Measurements from ENCODE around the gene ANKS1B.

The ANKS1B gene

DNA sequence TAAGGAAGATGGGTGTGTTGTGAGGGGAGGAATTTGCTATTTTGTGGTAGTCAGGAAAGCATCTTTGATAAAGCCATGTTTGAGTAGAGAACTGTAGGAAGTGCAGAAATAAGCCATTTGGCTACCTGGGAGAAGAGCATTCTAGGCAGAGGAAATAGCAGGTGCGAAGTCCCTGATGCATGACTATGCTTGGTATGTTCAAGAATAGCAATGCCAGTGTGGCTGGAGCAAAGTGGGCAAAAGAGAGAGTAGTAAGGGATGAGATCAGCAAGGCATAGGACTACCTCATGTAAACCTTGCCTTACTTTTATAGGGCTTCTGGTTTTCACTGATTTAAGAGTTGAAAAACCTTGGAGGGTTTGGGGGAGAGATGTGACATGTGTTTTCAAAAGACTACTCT, 702.6 kb downstream of the ANKS1B start (continued):
- TF ChIP-seq ZNF521 (tag by site-specific recombination; IDR thresholded peaks at IDR 0.05) (no peak), BCL6B (tag by site-specific recombination; IDR thresholded peaks at IDR 0.05) (no peak), CTCF (tag by site-specific recombination; IDR thresholded peaks at IDR 0.05) (no peak), ZBTB1 (tag by site-specific recombination; IDR thresholded peaks at IDR 0.05) (no peak), KLF10 (tag by site-specific recombination; IDR thresholded peaks at IDR 0.05) (no peak), ZNF37A (tag by site-specific recombination; IDR thresholded peaks at IDR 0.05) (no peak)
- TF ChIP-seq, protein P1, sequence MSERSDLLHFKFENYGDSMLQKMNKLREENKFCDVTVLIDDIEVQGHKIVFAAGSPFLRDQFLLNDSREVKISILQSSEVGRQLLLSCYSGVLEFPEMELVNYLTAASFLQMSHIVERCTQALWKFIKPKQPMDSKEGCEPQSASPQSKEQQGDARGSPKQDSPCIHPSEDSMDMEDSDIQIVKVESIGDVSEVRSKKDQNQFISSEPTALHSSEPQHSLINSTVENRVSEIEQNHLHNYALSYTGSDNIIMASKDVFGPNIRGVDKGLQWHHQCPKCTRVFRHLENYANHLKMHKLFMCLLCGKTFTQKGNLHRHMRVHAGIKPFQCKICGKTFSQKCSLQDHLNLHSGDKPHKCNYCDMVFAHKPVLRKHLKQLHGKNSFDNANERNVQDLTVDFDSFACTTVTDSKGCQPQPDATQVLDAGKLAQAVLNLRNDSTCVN (tag by site-specific recombination; optimal IDR thresholded peaks at IDR 0.05) = no peak
- TF ChIP-seq, protein P2, sequence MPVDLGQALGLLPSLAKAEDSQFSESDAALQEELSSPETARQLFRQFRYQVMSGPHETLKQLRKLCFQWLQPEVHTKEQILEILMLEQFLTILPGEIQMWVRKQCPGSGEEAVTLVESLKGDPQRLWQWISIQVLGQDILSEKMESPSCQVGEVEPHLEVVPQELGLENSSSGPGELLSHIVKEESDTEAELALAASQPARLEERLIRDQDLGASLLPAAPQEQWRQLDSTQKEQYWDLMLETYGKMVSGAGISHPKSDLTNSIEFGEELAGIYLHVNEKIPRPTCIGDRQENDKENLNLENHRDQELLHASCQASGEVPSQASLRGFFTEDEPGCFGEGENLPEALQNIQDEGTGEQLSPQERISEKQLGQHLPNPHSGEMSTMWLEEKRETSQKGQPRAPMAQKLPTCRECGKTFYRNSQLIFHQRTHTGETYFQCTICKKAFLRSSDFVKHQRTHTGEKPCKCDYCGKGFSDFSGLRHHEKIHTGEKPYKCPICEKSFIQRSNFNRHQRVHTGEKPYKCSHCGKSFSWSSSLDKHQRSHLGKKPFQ (tag by site-specific recombination; IDR thresholded peaks at IDR 0.05) = no peak

DNA sequence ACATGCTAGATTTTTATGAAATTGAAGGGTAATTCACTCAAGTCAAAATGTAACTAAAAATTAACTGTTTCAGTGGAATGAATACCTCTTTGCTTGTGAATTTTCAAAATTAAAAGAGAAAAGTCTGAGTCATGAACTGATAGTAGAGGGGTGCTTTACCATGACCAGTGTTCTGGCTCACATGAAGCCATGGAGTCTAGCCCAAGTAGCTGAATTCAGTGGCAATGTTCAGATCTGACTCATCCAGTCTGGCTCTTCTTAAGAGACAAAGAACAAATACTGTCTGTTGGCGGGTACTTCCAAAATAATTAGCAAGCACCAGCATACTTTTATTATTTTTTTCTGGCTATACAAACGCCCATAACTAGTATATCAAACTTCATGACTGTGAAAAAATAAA, 703.5 kb downstream of the ANKS1B start:
- Histone ChIP-seq H3K9me3 (ENCODE audit: control insufficient read depth, insufficient read depth, low read depth, low read length) (no peaks in the 10 kb centered on the region), H3K36me3 (ENCODE audit: control insufficient read depth in 2 of 2, insufficient read depth in 1 of 2, low read length in 2 of 2) (no peaks in the 10 kb centered on the region), H3K4me3 (ENCODE audit: low read depth, low read length) (no peak overlapping the region), H3K27ac (ENCODE audit: extremely low read depth, low read depth, low read length) (no peak overlapping the region), H3K4me1 (ENCODE audit: control insufficient read depth, insufficient read depth, low read length) (no peaks in the 10 kb centered on the region)
- ChIA-PET POLR2A (no interaction called here), CTCF (no interaction called here)
- TF ChIP-seq ZNF138 (tag by site-specific recombination; IDR thresholded peaks at IDR 0.05; ENCODE audit: borderline replicate concordance) (no peak), ZNF777 (tag by site-specific recombination; IDR thresholded peaks at IDR 0.05; ENCODE audit: borderline replicate concordance) (no peak), ZNF514 (tag by site-specific recombination; IDR thresholded peaks at IDR 0.05) (no peak), ZNF140 (tag by site-specific recombination; IDR thresholded peaks at IDR 0.05) (no peak), ZNF623 (tag by site-specific recombination; IDR thresholded peaks at IDR 0.05) (no peak), KLF1 (tag by site-specific recombination; IDR thresholded peaks at IDR 0.05) (no peak), ZNF791 (tag by site-specific recombination; IDR thresholded peaks at IDR 0.05) (no peak), ZNF654 (tag by site-specific recombination; IDR thresholded peaks at IDR 0.05; ENCODE audit: low read depth) (no peak), FEZF1 (tag by site-specific recombination; IDR thresholded peaks at IDR 0.05) (no peak), ZIC2 (tag by site-specific recombination; IDR thresholded peaks at IDR 0.05) (no peak), ZNF350 (tag by site-specific recombination; IDR thresholded peaks at IDR 0.05) (no peak)
- TF ChIP-seq, protein P3, sequence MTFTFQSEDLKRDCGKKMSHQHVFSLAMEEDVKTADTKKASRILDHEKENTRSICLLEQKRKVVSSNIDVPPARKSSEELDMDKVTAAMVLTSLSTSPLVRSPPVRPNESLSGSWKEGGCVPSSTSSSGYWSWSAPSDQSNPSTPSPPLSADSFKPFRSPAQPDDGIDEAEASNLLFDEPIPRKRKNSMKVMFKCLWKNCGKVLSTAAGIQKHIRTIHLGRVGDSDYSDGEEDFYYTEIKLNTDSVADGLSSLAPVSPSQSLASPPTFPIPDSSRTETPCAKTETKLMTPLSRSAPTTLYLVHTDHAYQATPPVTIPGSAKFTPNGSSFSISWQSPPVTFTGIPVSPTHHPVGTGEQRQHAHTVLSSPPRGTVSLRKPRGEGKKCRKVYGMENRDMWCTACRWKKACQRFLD (tag by site-specific recombination; IDR thresholded peaks at IDR 0.05) = no peak
- TF ChIP-seq, protein P4, sequence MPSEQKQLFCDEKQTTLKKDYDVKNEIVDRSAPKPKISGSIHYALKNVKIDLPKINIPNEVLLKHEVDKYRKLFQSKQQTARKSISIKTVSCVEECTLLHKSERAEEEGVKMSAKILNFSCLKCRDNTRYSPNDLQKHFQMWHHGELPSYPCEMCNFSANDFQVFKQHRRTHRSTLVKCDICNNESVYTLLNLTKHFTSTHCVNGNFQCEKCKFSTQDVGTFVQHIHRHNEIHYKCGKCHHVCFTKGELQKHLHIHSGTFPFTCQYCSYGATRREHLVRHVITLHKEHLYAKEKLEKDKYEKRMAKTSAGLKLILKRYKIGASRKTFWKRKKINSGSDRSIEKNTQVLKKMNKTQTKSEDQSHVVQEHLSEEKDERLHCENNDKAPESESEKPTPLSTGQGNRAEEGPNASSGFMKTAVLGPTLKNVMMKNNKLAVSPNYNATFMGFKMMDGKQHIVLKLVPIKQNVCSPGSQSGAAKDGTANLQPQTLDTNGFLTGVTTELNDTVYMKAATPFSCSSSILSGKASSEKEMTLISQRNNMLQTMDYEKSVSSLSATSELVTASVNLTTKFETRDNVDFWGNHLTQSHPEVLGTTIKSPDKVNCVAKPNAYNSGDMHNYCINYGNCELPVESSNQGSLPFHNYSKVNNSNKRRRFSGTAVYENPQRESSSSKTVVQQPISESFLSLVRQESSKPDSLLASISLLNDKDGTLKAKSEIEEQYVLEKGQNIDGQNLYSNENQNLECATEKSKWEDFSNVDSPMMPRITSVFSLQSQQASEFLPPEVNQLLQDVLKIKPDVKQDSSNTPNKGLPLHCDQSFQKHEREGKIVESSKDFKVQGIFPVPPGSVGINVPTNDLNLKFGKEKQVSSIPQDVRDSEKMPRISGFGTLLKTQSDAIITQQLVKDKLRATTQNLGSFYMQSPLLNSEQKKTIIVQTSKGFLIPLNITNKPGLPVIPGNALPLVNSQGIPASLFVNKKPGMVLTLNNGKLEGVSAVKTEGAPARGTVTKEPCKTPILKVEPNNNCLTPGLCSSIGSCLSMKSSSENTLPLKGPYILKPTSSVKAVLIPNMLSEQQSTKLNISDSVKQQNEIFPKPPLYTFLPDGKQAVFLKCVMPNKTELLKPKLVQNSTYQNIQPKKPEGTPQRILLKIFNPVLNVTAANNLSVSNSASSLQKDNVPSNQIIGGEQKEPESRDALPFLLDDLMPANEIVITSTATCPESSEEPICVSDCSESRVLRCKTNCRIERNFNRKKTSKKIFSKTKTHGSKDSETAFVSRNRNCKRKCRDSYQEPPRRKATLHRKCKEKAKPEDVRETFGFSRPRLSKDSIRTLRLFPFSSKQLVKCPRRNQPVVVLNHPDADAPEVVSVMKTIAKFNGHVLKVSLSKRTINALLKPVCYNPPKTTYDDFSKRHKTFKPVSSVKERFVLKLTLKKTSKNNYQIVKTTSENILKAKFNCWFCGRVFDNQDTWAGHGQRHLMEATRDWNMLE (tag by site-specific recombination; conservative IDR thresholded peaks at IDR 0.05; ENCODE audit: low read depth) = no peak

Measured in HEK293 (cell line).